ENCODE measurements around the gene TTBK2.
"Not testable (repeated sequence)": the region's sequence is repeated elsewhere in the genome, so short reads cannot be mapped to it uniquely, and the experiment has no call there.

The TTBK2 gene

DNA sequence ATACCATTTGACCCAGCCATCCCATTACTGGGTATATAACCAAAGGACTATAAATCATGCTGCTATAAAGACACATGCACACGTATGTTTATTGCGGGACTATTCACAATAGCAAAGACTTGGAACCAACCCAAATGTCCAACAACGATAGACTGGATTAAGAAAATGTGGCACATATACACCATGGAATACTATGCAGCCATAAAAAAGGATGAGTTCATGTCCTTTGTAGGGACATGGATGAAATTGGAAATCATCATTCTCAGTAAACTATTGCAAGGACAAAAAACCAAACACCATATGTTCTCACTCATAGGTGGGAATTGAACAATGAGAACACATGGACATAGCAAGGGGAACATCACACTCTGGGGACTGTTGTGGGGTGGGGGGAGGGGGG is 28.3 kb upstream of the TTBK2 start:
- WGBS (ENCODE audit: extremely low coverage, insufficient coverage, insufficient read length): no CpG with 5 or more reads among the region's 3 CpGs
- H4K8ac ChIP-seq (ENCODE audit: low read depth, low read length); H3K27me3 ChIP-seq (ENCODE audit: insufficient read depth, low read length); H3K14ac ChIP-seq (ENCODE audit: low read length); H3K79me2 ChIP-seq (ENCODE audit: control insufficient read depth, insufficient read depth, low read length, poor library complexity); H3K27ac ChIP-seq (ENCODE audit: low read depth, low read length); H2BK12ac ChIP-seq (ENCODE audit: low read length); H3K18ac ChIP-seq (ENCODE audit: low read length); H2AK5ac ChIP-seq (ENCODE audit: low read length); H3K9me3 ChIP-seq (ENCODE audit: insufficient read depth, low read depth, low read length); H2AFZ ChIP-seq (ENCODE audit: insufficient read depth, low read length, poor library complexity); H3K4me3 ChIP-seq (ENCODE audit: low read depth, low read length); H2BK120ac ChIP-seq (ENCODE audit: insufficient read depth, low read length, poor library complexity); H3K4me2 ChIP-seq (ENCODE audit: low read length); DNase-seq; H3K23ac ChIP-seq (ENCODE audit: low read length); H4K12ac ChIP-seq (ENCODE audit: low read depth, low read length); H2BK5ac ChIP-seq (ENCODE audit: low read depth, low read length, poor library complexity); H3K4me1 ChIP-seq (ENCODE audit: control insufficient read depth in 1 of 2, insufficient read depth in 2 of 2, low read length in 2 of 2); H3K79me1 ChIP-seq (ENCODE audit: low read length); H3K9ac ChIP-seq (ENCODE audit: low read length); H3K4ac ChIP-seq (ENCODE audit: low read depth, low read length); H4K91ac ChIP-seq (ENCODE audit: low read depth, low read length): not testable (repeated sequence)
- H3K36me3 ChIP-seq (ENCODE audit: control insufficient read depth in 1 of 2, insufficient read depth in 2 of 2, low read length in 2 of 2): peaks cover 23 to 27% of the 10 kb centered on the region in 2 experiments

DNA sequence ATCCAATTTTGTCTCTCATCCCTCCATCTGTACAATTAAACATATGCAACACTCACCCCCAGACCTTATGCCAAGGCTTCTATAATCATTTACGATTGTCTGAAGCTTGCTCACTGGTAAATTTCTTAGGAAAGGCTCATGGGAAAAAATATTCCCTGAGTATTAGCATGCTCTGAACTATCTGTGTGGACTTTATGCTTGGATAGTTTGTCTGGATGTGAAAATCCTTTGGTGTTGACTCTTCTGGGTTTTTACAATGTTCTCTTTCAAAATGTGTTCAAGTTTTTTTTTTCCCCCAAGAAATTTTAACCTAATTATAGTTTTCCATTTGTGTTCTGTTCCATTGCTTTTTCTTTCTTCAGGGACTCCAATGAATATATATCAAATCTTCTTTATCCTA is 19.9 kb upstream of the TTBK2 start:
- Histone ChIP-seq H3K4ac (ENCODE audit: low read depth, low read length) (no peak overlapping the region), H4K91ac (ENCODE audit: low read depth, low read length) (no peak overlapping the region), H2BK120ac (ENCODE audit: insufficient read depth, low read length, poor library complexity) (no peak overlapping the region), H2BK5ac (ENCODE audit: low read depth, low read length, poor library complexity) (no peak overlapping the region), H2BK12ac (ENCODE audit: low read length) (no peak overlapping the region), H3K4me3 (ENCODE audit: low read depth, low read length) (no peak overlapping the region), H3K18ac (ENCODE audit: low read length) (no peak overlapping the region), H3K14ac (ENCODE audit: low read length) (no peak overlapping the region), H3K23ac (ENCODE audit: low read length) (no peak overlapping the region), H2AFZ (ENCODE audit: insufficient read depth, low read length, poor library complexity) (no peak overlapping the region), H3K79me2 (ENCODE audit: control insufficient read depth, insufficient read depth, low read length, poor library complexity) (no peaks in the 10 kb centered on the region), H3K36me3 (ENCODE audit: control insufficient read depth in 1 of 2, insufficient read depth in 2 of 2, low read length in 2 of 2) (peaks cover 1 to 6% of the 10 kb centered on the region in 2 experiments), H3K4me2 (ENCODE audit: low read length) (no peak overlapping the region), H2AK5ac (ENCODE audit: low read length) (no peak overlapping the region), H3K27ac (ENCODE audit: low read depth, low read length) (no peak overlapping the region), H3K79me1 (ENCODE audit: low read length) (no peaks in the 10 kb centered on the region), H4K12ac (ENCODE audit: low read depth, low read length) (no peak overlapping the region), H3K27me3 (ENCODE audit: insufficient read depth, low read length) (no peaks in the 10 kb centered on the region), H3K4me1 (ENCODE audit: control insufficient read depth in 1 of 2, insufficient read depth in 2 of 2, low read length in 2 of 2) (no peaks in the 10 kb centered on the region), H4K8ac (ENCODE audit: low read depth, low read length) (no peak overlapping the region), H3K9ac (ENCODE audit: low read length) (no peak overlapping the region), H3K9me3 (ENCODE audit: insufficient read depth, low read depth, low read length) (no peaks in the 10 kb centered on the region)
- no CpG with 5 or more reads among the region's 1 CpG for WGBS (ENCODE audit: extremely low coverage, insufficient coverage, insufficient read length)
- no peak for DNase-seq

- Histone ChIP-seq H2AK5ac (ENCODE audit: low read length) (no peak overlapping the region), H3K23ac (ENCODE audit: low read length) (no peak overlapping the region), H4K91ac (ENCODE audit: low read depth, low read length) (no peak overlapping the region), H2BK12ac (ENCODE audit: low read length) (no peak overlapping the region), H4K12ac (ENCODE audit: low read depth, low read length) (no peak overlapping the region), H4K8ac (ENCODE audit: low read depth, low read length) (no peak overlapping the region), H3K9ac (ENCODE audit: low read length) (no peak overlapping the region), H3K9me3 (ENCODE audit: insufficient read depth, low read depth, low read length) (no peaks in the 10 kb centered on the region), H3K27ac (ENCODE audit: low read depth, low read length) (no peak overlapping the region), H2AFZ (ENCODE audit: insufficient read depth, low read length, poor library complexity) (no peak overlapping the region), H3K27me3 (ENCODE audit: insufficient read depth, low read length) (no peaks in the 10 kb centered on the region), H2BK5ac (ENCODE audit: low read depth, low read length, poor library complexity) (no peak overlapping the region), H2BK120ac (ENCODE audit: insufficient read depth, low read length, poor library complexity) (no peak overlapping the region), H3K36me3 (ENCODE audit: control insufficient read depth in 1 of 2, insufficient read depth in 2 of 2, low read length in 2 of 2) (peaks cover 1 to 2% of the 10 kb centered on the region in 2 experiments), H3K4me3 (ENCODE audit: low read depth, low read length) (no peak overlapping the region), H3K18ac (ENCODE audit: low read length) (no peak overlapping the region), H3K4ac (ENCODE audit: low read depth, low read length) (no peak overlapping the region), H3K14ac (ENCODE audit: low read length) (no peak overlapping the region), H3K4me2 (ENCODE audit: low read length) (no peak overlapping the region), H3K4me1 (ENCODE audit: control insufficient read depth in 1 of 2, insufficient read depth in 2 of 2, low read length in 2 of 2) (no peaks in the 10 kb centered on the region), H3K79me1 (ENCODE audit: low read length) (no peaks in the 10 kb centered on the region), H3K79me2 (ENCODE audit: control insufficient read depth, insufficient read depth, low read length, poor library complexity) (no peaks in the 10 kb centered on the region)
- peak in 1 of 2 donors; percentile 18 for DNase-seq
- WGBS (ENCODE audit: extremely low coverage, insufficient coverage, insufficient read length): no CpG with 5 or more reads among the region's 8 CpGs
Measured at GRCh38 chr15:42939841-42940240, 19.3 kb upstream of the TTBK2 start.

DNA sequence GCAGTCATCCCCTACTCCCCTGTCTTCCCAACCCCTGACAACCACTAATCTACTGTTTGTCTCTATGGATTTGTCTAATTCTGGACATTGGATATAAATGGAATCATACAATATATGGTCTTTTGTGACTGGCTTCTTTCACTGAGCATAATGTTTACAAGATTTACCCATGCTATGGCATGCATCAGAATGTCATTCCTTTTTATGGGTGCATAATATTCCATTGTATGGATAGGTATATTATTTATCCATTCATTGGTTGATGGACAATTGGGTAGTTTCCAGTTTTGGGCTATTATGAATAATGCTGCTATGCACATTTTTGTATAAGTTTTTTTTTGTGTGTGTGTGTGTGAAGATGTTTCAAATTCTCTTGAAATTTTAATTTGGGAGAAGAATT is 16.6 kb upstream of the TTBK2 start:
- Histone ChIP-seq H3K9me3 (ENCODE audit: insufficient read depth, low read depth, low read length) (no peaks in the 10 kb centered on the region), H3K36me3 (ENCODE audit: control insufficient read depth in 1 of 2, insufficient read depth in 2 of 2, low read length in 2 of 2) (peaks cover 1 to 2% of the 10 kb centered on the region in 2 experiments), H3K4me2 (ENCODE audit: low read length) (no peak overlapping the region), H4K91ac (ENCODE audit: low read depth, low read length) (no peak overlapping the region), H2AK5ac (ENCODE audit: low read length) (no peak overlapping the region), H3K4me3 (ENCODE audit: low read depth, low read length) (no peak overlapping the region), H3K14ac (ENCODE audit: low read length) (no peak overlapping the region), H3K79me1 (ENCODE audit: low read length) (no peaks in the 10 kb centered on the region), H3K4ac (ENCODE audit: low read depth, low read length) (no peak overlapping the region), H2BK12ac (ENCODE audit: low read length) (no peak overlapping the region), H3K4me1 (ENCODE audit: control insufficient read depth in 1 of 2, insufficient read depth in 2 of 2, low read length in 2 of 2) (no peaks in the 10 kb centered on the region), H4K12ac (ENCODE audit: low read depth, low read length) (no peak overlapping the region), H3K18ac (ENCODE audit: low read length) (no peak overlapping the region), H3K9ac (ENCODE audit: low read length) (no peak overlapping the region), H3K79me2 (ENCODE audit: control insufficient read depth, insufficient read depth, low read length, poor library complexity) (no peaks in the 10 kb centered on the region), H2BK120ac (ENCODE audit: insufficient read depth, low read length, poor library complexity) (no peak overlapping the region), H3K27ac (ENCODE audit: low read depth, low read length) (no peak overlapping the region), H3K23ac (ENCODE audit: low read length) (no peak overlapping the region), H2BK5ac (ENCODE audit: low read depth, low read length, poor library complexity) (no peak overlapping the region), H4K8ac (ENCODE audit: low read depth, low read length) (no peak overlapping the region), H3K27me3 (ENCODE audit: insufficient read depth, low read length) (no peaks in the 10 kb centered on the region), H2AFZ (ENCODE audit: insufficient read depth, low read length, poor library complexity) (no peak overlapping the region)
- DNase-seq: no peak
